GM12875 (cell line): ENCODE data around the gene ZNF322.

Experiments
- H3K4me3 ChIP-seq: one replicate; pipeline ENCODE4 v1.5.1; 2011; ENCODE audit warnings: low read depth, low read length, control low read depth
- TF ChIP-seq, protein P1 (sequence below): IDR thresholded peaks from 2 replicates; pipeline ENCODE4 v1.5.1; 2011; ENCODE audit warnings: low read depth, mild to moderate bottlenecking, control low read depth, inconsistent platforms, low read length, moderate library complexity, borderline replicate concordance; ENCODE audit not compliant: insufficient read depth

ZNF322 gene

GRCh38 chr6:26593278-26594130 is 66.0 kb downstream of the ZNF322 start:
- H3K4me3 ChIP-seq: no peak overlapping the region
- TF ChIP-seq, protein P1, sequence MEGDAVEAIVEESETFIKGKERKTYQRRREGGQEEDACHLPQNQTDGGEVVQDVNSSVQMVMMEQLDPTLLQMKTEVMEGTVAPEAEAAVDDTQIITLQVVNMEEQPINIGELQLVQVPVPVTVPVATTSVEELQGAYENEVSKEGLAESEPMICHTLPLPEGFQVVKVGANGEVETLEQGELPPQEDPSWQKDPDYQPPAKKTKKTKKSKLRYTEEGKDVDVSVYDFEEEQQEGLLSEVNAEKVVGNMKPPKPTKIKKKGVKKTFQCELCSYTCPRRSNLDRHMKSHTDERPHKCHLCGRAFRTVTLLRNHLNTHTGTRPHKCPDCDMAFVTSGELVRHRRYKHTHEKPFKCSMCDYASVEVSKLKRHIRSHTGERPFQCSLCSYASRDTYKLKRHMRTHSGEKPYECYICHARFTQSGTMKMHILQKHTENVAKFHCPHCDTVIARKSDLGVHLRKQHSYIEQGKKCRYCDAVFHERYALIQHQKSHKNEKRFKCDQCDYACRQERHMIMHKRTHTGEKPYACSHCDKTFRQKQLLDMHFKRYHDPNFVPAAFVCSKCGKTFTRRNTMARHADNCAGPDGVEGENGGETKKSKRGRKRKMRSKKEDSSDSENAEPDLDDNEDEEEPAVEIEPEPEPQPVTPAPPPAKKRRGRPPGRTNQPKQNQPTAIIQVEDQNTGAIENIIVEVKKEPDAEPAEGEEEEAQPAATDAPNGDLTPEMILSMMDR: no peak

GRCh38 chr6:26592649-26593048 is 66.9 kb downstream of the ZNF322 start:
- TF ChIP-seq, protein P1: no peak
- no peak overlapping the region for H3K4me3 ChIP-seq

GRCh38 chr6:26588965-26589364 is 70.6 kb downstream of the ZNF322 start:
- TF ChIP-seq, protein P1: no peak
- no peak overlapping the region for H3K4me3 ChIP-seq
